ENCODE results near the gene KCTD5. TPM values are rescaled to one million over a fixed set of nuclear protein-coding genes. Genes with fewer than 3 reads are reported as not detected.

Gene KCTD5
- total and polyA plus RNA-seq, 9 of the 15 experiments (the other 6 are each of a cell fraction or from before 2014, with no cell fraction given) = 0.73 to 58.3 (median 32.3) TPM

- TF ChIP-seq, protein P1, sequence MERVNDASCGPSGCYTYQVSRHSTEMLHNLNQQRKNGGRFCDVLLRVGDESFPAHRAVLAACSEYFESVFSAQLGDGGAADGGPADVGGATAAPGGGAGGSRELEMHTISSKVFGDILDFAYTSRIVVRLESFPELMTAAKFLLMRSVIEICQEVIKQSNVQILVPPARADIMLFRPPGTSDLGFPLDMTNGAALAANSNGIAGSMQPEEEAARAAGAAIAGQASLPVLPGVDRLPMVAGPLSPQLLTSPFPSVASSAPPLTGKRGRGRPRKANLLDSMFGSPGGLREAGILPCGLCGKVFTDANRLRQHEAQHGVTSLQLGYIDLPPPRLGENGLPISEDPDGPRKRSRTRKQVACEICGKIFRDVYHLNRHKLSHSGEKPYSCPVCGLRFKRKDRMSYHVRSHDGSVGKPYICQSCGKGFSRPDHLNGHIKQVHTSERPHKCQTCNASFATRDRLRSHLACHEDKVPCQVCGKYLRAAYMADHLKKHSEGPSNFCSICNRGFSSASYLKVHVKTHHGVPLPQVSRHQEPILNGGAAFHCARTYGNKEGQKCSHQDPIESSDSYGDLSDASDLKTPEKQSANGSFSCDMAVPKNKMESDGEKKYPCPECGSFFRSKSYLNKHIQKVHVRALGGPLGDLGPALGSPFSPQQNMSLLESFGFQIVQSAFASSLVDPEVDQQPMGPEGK (CRISPR knock-in tag; IDR thresholded peaks at IDR 0.05; ENCODE audit: borderline replicate concordance) = no peak
- no peak for TF ChIP-seq TAF7 (tag; IDR thresholded peaks at IDR 0.05)
- TF ChIP-seq BACH1 (tag; IDR thresholded peaks at IDR 0.05) = peak; percentile 82; the same call in 1 of the 2 replicates
Observed at GRCh38 chr16:2751577-2752034, 69.3 kb downstream of the KCTD5 start (continued).

GRCh38 chr16:2752035-2752849 is 69.9 kb downstream of the KCTD5 start, which contains the start of gene SRRM2:
SRRM2 (plus strand) TSS chr16:2752638; CDS start chr16:2756365, 3,727 bp downstream.
- H3K36me3 ChIP-seq (ENCODE audit: control insufficient read depth, insufficient read depth, low read length) = peaks cover 50% of the 10 kb centered on the region
- no peaks in the 10 kb centered on the region for H3K9me3 ChIP-seq (replicated peaks; ENCODE audit: control insufficient read depth, insufficient read depth, low read depth, low read length)
- H3K27me3 ChIP-seq (ENCODE audit: control insufficient read depth in 2 of 2, insufficient read depth in 2 of 2, low read length in 2 of 2) = no peaks in the 10 kb centered on the region
- BruUV-seq (replicated peaks) = no TSS peak
- ATAC-seq (peak; percentile 90), FAIRE-seq (no peak), DNase-seq (ENCODE audit: extremely low read depth in 1 of 4, low spot score in 3 of 4) (peak; percentile 82 to 97 (median 88))
- H3K9me1 ChIP-seq (ENCODE audit: control insufficient read depth, insufficient read depth, low read length) = no peaks in the 10 kb centered on the region
- peak within 1 kb of the TSS; percentile 100 for H3K27ac ChIP-seq (ENCODE audit: extremely low read depth, low read depth, low read length)
- peaks cover 21 to 25% of the 10 kb centered on the region in 2 experiments for H3K4me1 ChIP-seq (replicated peaks in 1 of 2; ENCODE audit: control insufficient read depth in 2 of 2, insufficient read depth in 2 of 2, low read length in 2 of 2)
- ChIA-PET CTCF (ENCODE audit: low intra/inter-chr PET ratio) (no interaction called here), POLR2A (interaction anchor here (0.6 to 5.6 kb wide), 19 partner anchors 9 to 1676 kb away, joined by 3 to 96 read pairs (median 4); partner anchors contain the start of genes ELOB, KCTD5 and TRAF7)
- peaks cover 62% of the 10 kb centered on the region for H3K79me2 ChIP-seq (ENCODE audit: control insufficient read depth, insufficient read depth, low read length)
- in situ Hi-C loops (cut with MboI) (no loop called here), intact Hi-C loops (cut with micrococcal nuclease) (no loop called here)
- peak within 1 kb of the TSS; percentile 96 to 100 for H3K9ac ChIP-seq (ENCODE audit: insufficient read depth in 1 of 2, low read depth in 2 of 2, low read length in 2 of 2)
- peak within 1 kb of the TSS; percentile 79 for H3K4me3 ChIP-seq
- WGBS (ENCODE audit: insufficient coverage, low coverage, missing lambda C conversion rate) = under 1% methylated on average over 82 of the region's 99 CpGs
- peak within 1 kb of the TSS; percentile 100 for H2AFZ ChIP-seq (ENCODE audit: low read depth, low read length)
- H3K4me2 ChIP-seq (ENCODE audit: insufficient read depth, low read length) = peak within 1 kb of the TSS; percentile 93
- peaks cover 30% of the 10 kb centered on the region; the same call in 1 of the 2 replicates for H4K20me1 ChIP-seq (replicated peaks; ENCODE audit: control insufficient read depth, insufficient read depth, low read length)
- peak; percentile 94 for TF ChIP-seq POLR2A (conservative IDR thresholded peaks at IDR 0.05)
- no peak for TF ChIP-seq NR0B1 (IDR thresholded peaks at IDR 0.05; ENCODE audit: partially characterized antibody)
- TF ChIP-seq THRAP3 (IDR thresholded peaks at IDR 0.05; ENCODE audit: borderline replicate concordance) = no peak
- TF ChIP-seq HMG20B (CRISPR knock-in tag; IDR thresholded peaks at IDR 0.05) = no peak
- TF ChIP-seq HLTF (IDR thresholded peaks at IDR 0.05) = peak; percentile 19; the same call in 1 of the 2 replicates
- no peak for TF ChIP-seq JUN (IDR thresholded peaks at IDR 0.05; ENCODE audit: borderline replicate concordance, low read depth, low read length)
- TF ChIP-seq JUN (CRISPR knock-in tag; IDR thresholded peaks at IDR 0.05; ENCODE audit: borderline replicate concordance) = peak; percentile 69; the same call in 1 of the 2 replicates
- no peak; the same call in 1 of the 2 replicates for TF ChIP-seq CC2D1A (IDR thresholded peaks at IDR 0.05)
- TF ChIP-seq E2F8 (IDR thresholded peaks at IDR 0.05; ENCODE audit: low read depth, partially characterized antibody) = no peak
- no peak for TF ChIP-seq ZNF3 (CRISPR knock-in tag; IDR thresholded peaks at IDR 0.05)
- TF ChIP-seq ZNF121 (CRISPR knock-in tag; conservative IDR thresholded peaks at IDR 0.05) = no peak
